Measurements from ENCODE around the gene ZNF418.
"Not testable (repeated sequence)": the region's sequence is repeated elsewhere in the genome, so short reads cannot be mapped to it uniquely, and the experiment has no call there.

ZNF418 gene

GRCh38 chr19:57946316-57946715, 11.1 kb upstream of the ZNF418 start:
- Histone ChIP-seq H3K27me3 (no peaks in the 10 kb centered on the region), H3K27ac (no peak overlapping the region), H3K9me3 (peaks cover 2 to 53% (median 51%) of the 10 kb centered on the region in 3 donors), H3K4me3 (peak overlapping the region in 1 of 2 donors; percentile 95), H3K36me3 (peaks cover 41 to 46% (median 46%) of the 10 kb centered on the region in 3 donors), H3K4me1 (peaks cover 0 to 13% (median 4%) of the 10 kb centered on the region in 4 donors)
- TF ChIP-seq, protein P1, sequence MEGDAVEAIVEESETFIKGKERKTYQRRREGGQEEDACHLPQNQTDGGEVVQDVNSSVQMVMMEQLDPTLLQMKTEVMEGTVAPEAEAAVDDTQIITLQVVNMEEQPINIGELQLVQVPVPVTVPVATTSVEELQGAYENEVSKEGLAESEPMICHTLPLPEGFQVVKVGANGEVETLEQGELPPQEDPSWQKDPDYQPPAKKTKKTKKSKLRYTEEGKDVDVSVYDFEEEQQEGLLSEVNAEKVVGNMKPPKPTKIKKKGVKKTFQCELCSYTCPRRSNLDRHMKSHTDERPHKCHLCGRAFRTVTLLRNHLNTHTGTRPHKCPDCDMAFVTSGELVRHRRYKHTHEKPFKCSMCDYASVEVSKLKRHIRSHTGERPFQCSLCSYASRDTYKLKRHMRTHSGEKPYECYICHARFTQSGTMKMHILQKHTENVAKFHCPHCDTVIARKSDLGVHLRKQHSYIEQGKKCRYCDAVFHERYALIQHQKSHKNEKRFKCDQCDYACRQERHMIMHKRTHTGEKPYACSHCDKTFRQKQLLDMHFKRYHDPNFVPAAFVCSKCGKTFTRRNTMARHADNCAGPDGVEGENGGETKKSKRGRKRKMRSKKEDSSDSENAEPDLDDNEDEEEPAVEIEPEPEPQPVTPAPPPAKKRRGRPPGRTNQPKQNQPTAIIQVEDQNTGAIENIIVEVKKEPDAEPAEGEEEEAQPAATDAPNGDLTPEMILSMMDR (IDR thresholded peaks at IDR 0.05) = no peak
- DNase-seq = no peak
- intact Hi-C loops (cut with DNase I; ENCODE audit: low total_unique reads) = no loop called here

GRCh38 chr19:57941593-57941992, 6.4 kb upstream of the ZNF418 start:
- Histone ChIP-seq H3K4me3 (no peak overlapping the region), H3K4me1 (peaks cover 0 to 7% (median 1%) of the 10 kb centered on the region in 4 donors), H3K9me3 (peaks cover 5 to 96% (median 84%) of the 10 kb centered on the region in 3 donors), H3K27ac (no peak overlapping the region), H3K36me3 (peaks cover 83 to 90% (median 86%) of the 10 kb centered on the region in 3 donors), H3K27me3 (no peaks in the 10 kb centered on the region)
- DNase-seq = no peak
- TF ChIP-seq, protein P1 (IDR thresholded peaks at IDR 0.05) = no peak
- intact Hi-C loops (cut with DNase I; ENCODE audit: low total_unique reads) = no loop called here

GRCh38 chr19:57935731-57936130, 529 bp upstream of the ZNF418 start:
- no peak for DNase-seq
- Histone ChIP-seq H3K36me3 (peaks cover 42 to 75% (median 54%) of the 10 kb centered on the region in 3 donors), H3K9me3 (peaks cover 3 to 92% (median 77%) of the 10 kb centered on the region in 3 donors), H3K4me3 (no peak overlapping the region), H3K4me1 (no peaks in the 10 kb centered on the region), H3K27ac (no peak overlapping the region), H3K27me3 (no peaks in the 10 kb centered on the region)
- intact Hi-C loops (cut with DNase I; ENCODE audit: low total_unique reads) = no loop called here
- TF ChIP-seq, protein P1 (IDR thresholded peaks at IDR 0.05) = no peak

DNA sequence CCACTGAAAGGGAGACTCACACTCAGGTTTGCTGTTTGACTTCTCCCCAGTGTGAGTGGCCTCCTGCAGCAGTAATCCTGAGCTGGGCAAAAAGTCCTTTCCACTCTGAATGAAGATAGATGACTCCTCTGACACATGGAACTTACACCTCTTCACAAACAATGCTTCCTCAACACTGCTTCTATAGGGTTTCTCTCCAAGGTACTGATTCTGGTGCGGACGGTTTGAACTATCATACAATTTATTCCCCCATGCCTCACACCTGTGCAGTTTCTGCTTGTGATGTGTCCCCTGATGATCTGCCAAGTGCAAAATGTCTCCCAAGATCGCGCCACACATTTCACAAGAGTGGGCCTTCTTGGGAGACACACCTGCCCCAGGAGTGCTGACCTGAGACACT, 7.6 kb downstream of the ZNF418 start:
- Histone ChIP-seq H3K27ac (no peak overlapping the region), H3K36me3 (peaks cover 58 to 79% (median 63%) of the 10 kb centered on the region in 3 donors), H3K4me1 (no peaks in the 10 kb centered on the region), H3K9me3 (peaks cover 0 to 90% (median 81%) of the 10 kb centered on the region in 3 donors), H3K27me3 (no peaks in the 10 kb centered on the region), H3K4me3 (no peak overlapping the region)
- no peak for DNase-seq
- intact Hi-C loops (cut with DNase I; ENCODE audit: low total_unique reads) = no loop called here
- TF ChIP-seq, protein P1 (IDR thresholded peaks at IDR 0.05) = no peak

GRCh38 chr19:57916168-57916995, 18.8 kb downstream of the ZNF418 start, which contains the start of gene ZNF417:
Gene ZNF417 (minus strand): TSS chr19:57916592. CDS start chr19:57916411, 181 bp downstream.
- Histone ChIP-seq H3K4me3 (peak within 1 kb of the TSS; percentile 80 to 88), H3K27ac (peak within 1 kb of the TSS; percentile 78 to 80), H3K9me3 (peaks cover 0 to 32% (median 20%) of the 10 kb centered on the region in 3 donors), H3K4me1 (peaks cover 0 to 14% (median 10%) of the 10 kb centered on the region in 4 donors), H3K36me3 (peaks cover 32 to 41% (median 40%) of the 10 kb centered on the region in 3 donors)
- intact Hi-C loops (cut with DNase I; ENCODE audit: low total_unique reads); H3K27me3 ChIP-seq: not testable (repeated sequence)
- DNase-seq = peak; percentile 83 to 90

- Histone ChIP-seq H3K27me3 (no peaks in the 10 kb centered on the region), H3K27ac (no peak overlapping the region), H3K36me3 (peaks cover 46 to 49% (median 47%) of the 10 kb centered on the region in 3 donors), H3K4me1 (peaks cover 0 to 14% (median 10%) of the 10 kb centered on the region in 4 donors), H3K4me3 (no peak overlapping the region), H3K9me3 (peaks cover 0 to 48% (median 28%) of the 10 kb centered on the region in 3 donors)
- no peak for DNase-seq
- intact Hi-C loops (cut with DNase I; ENCODE audit: low total_unique reads) = no loop called here
- TF ChIP-seq, protein P1 (IDR thresholded peaks at IDR 0.05) = no peak
Measured at GRCh38 chr19:57914531-57914930, 20.7 kb downstream of the ZNF418 start.
